Endothelial cell of umbilical vein (primary cell): Measurements from ENCODE around the gene PLCH1.

Experiments
- CTCF ChIP-seq, 2 donors: IDR thresholded peaks; 1 replicate in 1 of 2; 2 replicates in 1 of 2; pipeline ENCODE4 v1.5.1; 2011; ENCODE audit warnings: low read length in 2 of 2, mild to moderate bottlenecking in 2 of 2, moderate library complexity in 2 of 2, control low read depth in 1 of 2, inconsistent platforms in 1 of 2, low read depth in 1 of 2; ENCODE audit not compliant: insufficient read depth in 1 of 2; ENCODE audit errors: extremely low read depth in 1 of 2
- EZH2 ChIP-seq: IDR thresholded peaks from 2 replicates; pipeline ENCODE4 v1.6.1; 2012; ENCODE audit warnings: borderline replicate concordance, low read depth, mild to moderate bottlenecking, moderate library complexity, low read length, inconsistent platforms; ENCODE audit not compliant: severe bottlenecking
- MAX ChIP-seq: IDR thresholded peaks from 2 replicates; pipeline ENCODE4 v1.6.1; 2011; ENCODE audit not compliant: insufficient read depth, insufficient read length
- POLR2A ChIP-seq: IDR thresholded peaks from 2 replicates; pipeline ENCODE4 v1.6.1; 2012; ENCODE audit warnings: low read depth, mild to moderate bottlenecking, control low read depth, low read length

- no peak for TF ChIP-seq EZH2
- no peak for TF ChIP-seq CTCF (IDR thresholded peaks at IDR 0.05; ENCODE audit: extremely low read depth in 1 of 2, insufficient read depth in 1 of 2, low read depth in 1 of 2, low read length in 2 of 2)
- TF ChIP-seq POLR2A, result no peak
- TF ChIP-seq MAX, result no peak
Observed at GRCh38 chr3:155608228-155608920, 136.5 kb downstream of the PLCH1 start.
